HL-60 (cell line): ENCODE measurements around the gene SARDH.

Experiments used
- DNase-seq, 2 experiments: peaks; one replicate each; pipeline ENCODE4 v3.0.0-alpha.2; 2010 to 2020; ENCODE audit warnings: low read depth in 1 of 2, low spot score in 1 of 2
- H3K27ac ChIP-seq: fragments of 250-450 bp; sonication (Bioruptor Pico); replicated peaks from 2 replicates; pipeline ENCODE4 v1.5.1; 2020; ENCODE audit warnings: mild to moderate bottlenecking, moderate library complexity
- H3K27me3 ChIP-seq: fragments of 250-450 bp; sonication (Bioruptor Pico); 2 replicates; pipeline ENCODE4 v1.5.1; 2021; ENCODE audit warnings: mild to moderate bottlenecking, moderate library complexity; ENCODE audit not compliant: insufficient read depth, poor library complexity, severe bottlenecking
- H3K4me3 ChIP-seq: replicated peaks from 2 replicates; pipeline ENCODE4 v1.5.1; 2011; ENCODE audit warnings: mild to moderate bottlenecking, control low read depth, low read length; ENCODE audit not compliant: insufficient read depth
- CTCF ChIP-seq: IDR thresholded peaks from one replicate; pipeline ENCODE4 v1.5.1; 2011; ENCODE audit warnings: low read length, control low read depth, inconsistent platforms; ENCODE audit not compliant: insufficient read depth
- GABPA ChIP-seq: IDR thresholded peaks from 2 replicates; pipeline ENCODE4 v1.6.1; 2012; ENCODE audit warnings: low read depth
- POLR2AphosphoS5 ChIP-seq: IDR thresholded peaks from 2 replicates; pipeline ENCODE4 v1.6.1; 2012; ENCODE audit warnings: low read depth
- SPI1 ChIP-seq: IDR thresholded peaks from 2 replicates; pipeline ENCODE4 v1.6.1; 2012; ENCODE audit warnings: low read depth, mild to moderate bottlenecking, borderline replicate concordance
- TF ChIP-seq, protein P1 (sequence below): IDR thresholded peaks from 2 replicates; pipeline ENCODE4 v1.6.1; 2012; ENCODE audit warnings: low read depth; ENCODE audit not compliant: insufficient replicate concordance

SARDH gene

GRCh38 chr9:133700819-133701320 lies 37.3 kb downstream of the SARDH start:
- TF ChIP-seq POLR2AphosphoS5 (no peak), SPI1 (no peak), GABPA (no peak), CTCF (no peak)
- TF ChIP-seq, protein P1, sequence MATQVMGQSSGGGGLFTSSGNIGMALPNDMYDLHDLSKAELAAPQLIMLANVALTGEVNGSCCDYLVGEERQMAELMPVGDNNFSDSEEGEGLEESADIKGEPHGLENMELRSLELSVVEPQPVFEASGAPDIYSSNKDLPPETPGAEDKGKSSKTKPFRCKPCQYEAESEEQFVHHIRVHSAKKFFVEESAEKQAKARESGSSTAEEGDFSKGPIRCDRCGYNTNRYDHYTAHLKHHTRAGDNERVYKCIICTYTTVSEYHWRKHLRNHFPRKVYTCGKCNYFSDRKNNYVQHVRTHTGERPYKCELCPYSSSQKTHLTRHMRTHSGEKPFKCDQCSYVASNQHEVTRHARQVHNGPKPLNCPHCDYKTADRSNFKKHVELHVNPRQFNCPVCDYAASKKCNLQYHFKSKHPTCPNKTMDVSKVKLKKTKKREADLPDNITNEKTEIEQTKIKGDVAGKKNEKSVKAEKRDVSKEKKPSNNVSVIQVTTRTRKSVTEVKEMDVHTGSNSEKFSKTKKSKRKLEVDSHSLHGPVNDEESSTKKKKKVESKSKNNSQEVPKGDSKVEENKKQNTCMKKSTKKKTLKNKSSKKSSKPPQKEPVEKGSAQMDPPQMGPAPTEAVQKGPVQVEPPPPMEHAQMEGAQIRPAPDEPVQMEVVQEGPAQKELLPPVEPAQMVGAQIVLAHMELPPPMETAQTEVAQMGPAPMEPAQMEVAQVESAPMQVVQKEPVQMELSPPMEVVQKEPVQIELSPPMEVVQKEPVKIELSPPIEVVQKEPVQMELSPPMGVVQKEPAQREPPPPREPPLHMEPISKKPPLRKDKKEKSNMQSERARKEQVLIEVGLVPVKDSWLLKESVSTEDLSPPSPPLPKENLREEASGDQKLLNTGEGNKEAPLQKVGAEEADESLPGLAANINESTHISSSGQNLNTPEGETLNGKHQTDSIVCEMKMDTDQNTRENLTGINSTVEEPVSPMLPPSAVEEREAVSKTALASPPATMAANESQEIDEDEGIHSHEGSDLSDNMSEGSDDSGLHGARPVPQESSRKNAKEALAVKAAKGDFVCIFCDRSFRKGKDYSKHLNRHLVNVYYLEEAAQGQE = no peak
- no peak for DNase-seq
- Histone ChIP-seq H3K27ac (no peak overlapping the region), H3K27me3 (peaks cover 35% of the 10 kb centered on the region), H3K4me3 (no peak overlapping the region)

GRCh38 chr9:133699546-133699945 lies 38.6 kb downstream of the SARDH start:
- H3K27me3 ChIP-seq = peaks cover 35% of the 10 kb centered on the region
- TF ChIP-seq GABPA = no peak
- TF ChIP-seq POLR2AphosphoS5 = no peak
- no peak for TF ChIP-seq SPI1
- TF ChIP-seq CTCF = no peak
- H3K4me3 ChIP-seq = no peak overlapping the region
- H3K27ac ChIP-seq = no peak overlapping the region
- DNase-seq = no peak

DNA sequence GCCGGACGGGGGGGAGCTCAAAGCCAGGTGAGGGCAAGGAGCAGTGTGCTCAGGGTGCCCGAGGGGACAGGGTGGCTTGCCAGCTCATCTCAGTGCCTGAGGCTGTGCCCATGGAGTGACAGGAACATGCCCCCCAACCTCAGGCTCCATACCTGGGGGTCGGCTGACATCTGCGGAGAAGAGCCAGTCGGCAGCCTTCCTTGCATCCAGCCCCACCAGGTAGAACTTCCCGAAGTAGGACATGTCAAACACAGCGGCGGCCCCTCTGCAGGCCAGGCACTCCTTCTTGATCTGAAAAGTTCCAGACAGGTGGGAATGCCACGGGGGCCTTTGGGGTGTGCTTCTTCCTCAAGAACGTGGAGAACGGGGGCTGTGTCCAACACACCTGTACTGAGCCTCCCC lies 42.1 kb downstream of the SARDH start:
- Histone ChIP-seq H3K4me3 (no peak overlapping the region), H3K27me3 (peaks cover 10% of the 10 kb centered on the region), H3K27ac (no peak overlapping the region)
- no peak for TF ChIP-seq SPI1
- TF ChIP-seq GABPA = no peak
- TF ChIP-seq POLR2AphosphoS5 = no peak
- TF ChIP-seq, protein P1 = no peak
- TF ChIP-seq CTCF = no peak
- DNase-seq = no peak

DNA sequence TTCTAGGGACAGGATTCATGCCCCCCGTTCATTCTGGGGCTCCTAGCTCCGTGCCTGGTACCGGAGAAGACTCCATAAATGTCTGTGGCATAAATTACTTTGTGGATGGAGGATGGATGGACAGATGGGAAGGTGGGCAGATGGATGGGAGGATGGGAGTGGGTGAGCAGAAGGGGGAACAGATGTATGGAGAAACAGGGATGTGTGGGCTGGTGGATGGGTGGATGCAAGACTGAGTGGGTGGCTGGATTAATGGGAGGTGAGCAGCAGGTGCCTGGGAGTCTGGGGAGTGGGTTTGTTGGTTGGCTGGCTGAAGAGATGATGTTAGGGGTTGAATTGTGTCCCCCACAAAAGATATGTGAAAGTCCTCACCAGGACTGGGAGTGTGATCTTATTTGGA lies 43.5 kb downstream of the SARDH start:
- TF ChIP-seq SPI1 = no peak
- Histone ChIP-seq H3K4me3 (no peak overlapping the region), H3K27me3 (peaks cover 3% of the 10 kb centered on the region), H3K27ac (no peak overlapping the region)
- no peak for DNase-seq
